Measurements from ENCODE around the gene NDUFS1.
"Not testable (repeated sequence)": the region's sequence is repeated elsewhere in the genome, so short reads cannot be mapped to it uniquely, and the experiment has no call there.

NDUFS1 gene

DNA sequence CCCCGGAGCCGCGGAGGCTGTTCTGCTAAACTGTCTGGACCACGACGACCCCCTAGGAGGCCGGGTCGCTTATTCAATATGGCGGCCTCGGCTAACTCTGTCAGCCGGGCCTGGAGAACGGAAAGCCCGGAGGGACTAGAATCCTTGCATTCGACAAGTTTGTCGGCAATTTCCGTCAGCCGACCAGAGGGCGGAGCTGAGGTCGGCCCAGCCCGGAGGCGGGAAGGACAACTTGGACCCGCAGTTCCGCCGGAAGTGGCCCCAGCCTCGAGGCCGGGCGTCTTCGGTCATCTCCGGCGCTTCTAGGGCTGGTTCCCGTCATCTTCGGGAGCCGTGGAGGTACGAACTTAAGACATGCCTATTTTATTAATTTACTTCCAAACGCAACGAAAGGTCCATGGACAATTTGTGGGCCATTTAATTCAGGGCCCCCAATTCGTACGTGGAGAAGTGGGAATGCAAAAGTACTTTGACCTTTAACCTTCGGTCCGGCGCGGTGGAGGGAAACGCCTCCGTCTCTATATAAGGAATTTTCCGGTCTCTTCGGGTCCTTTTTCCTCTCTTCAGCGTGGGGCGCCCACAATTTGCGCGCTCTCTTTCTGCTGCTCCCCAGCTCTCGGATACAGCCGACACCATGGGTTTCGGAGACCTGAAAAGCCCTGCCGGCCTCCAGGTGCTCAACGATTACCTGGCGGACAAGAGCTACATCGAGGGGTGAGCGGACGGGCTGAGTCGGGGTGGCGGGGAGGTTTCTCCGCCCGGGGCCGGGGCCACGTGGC lies at the start of gene NDUFS1, which contains the start of gene EEF1B2:
Gene NDUFS1 (minus strand): TSS at position 99 of the 779 bp plus-strand sequence. CDS start 5,766 bp downstream, outside the sequence.
Gene EEF1B2 (plus strand): TSS at position 550 of the 779 bp plus-strand sequence. CDS start 85 bp downstream, at position 635.
- DNase-seq (ENCODE audit: low read depth in 2 of 2): peak; percentile 94 to 95

DNA sequence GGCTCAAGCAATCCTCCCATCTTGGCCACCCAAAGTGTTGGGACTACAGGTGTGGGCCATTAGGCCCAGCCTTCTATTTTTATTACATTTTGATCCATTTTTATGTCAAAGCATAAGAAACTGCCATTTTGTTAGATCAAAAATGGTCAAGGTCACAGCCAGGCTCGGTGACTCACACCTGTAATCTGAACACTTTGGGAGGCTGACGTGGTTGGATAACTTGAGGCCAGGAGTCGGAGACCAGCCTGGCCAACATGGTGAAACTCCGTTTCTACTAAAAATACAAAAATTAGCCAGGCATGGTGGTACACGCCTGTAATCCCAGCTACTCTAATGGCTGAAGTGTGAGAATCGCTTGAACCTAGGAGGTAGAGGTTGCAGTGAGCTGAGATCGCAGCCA lies 49.7 kb upstream of the NDUFS1 start:
- no peak for DNase-seq (ENCODE audit: low read depth in 2 of 2)

DNA sequence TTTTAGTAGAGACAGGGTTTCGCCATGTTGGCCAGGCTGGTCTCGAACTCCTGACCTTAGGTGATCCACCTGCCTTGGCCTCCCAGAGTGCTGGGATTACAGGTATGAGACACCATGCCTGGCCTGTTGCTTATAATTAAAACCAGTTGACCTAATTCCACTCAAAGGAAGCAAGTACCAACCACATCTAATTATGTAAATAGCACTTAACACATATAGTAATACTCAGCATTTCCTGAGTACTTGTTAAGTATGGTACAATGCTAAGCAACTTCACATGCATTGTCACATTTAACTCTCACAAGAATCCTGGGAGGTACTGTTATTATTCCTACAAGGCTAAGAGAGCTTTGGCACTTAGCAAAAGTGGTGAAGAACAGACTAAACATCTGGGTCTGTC lies 48.1 kb upstream of the NDUFS1 start:
- not testable (repeated sequence) for DNase-seq (ENCODE audit: low read depth in 2 of 2)

DNA sequence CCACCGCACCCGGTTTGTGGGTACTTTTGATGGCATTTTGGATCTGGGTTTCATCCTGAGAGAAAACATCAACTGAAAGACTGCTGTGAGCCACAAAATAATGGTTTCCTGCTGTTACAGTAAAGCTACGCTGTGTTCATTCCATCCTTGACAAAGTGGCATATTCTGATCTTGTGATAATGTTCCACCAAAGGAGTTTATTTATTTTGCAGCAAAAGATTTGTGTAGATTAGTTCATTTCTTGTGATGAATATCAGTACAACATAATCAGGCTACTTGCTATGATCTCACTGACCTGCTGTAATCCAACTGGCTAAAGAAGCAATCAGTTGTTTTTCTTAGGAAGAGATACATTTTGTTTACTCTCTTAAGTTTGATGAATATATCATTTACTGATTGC lies 45.5 kb upstream of the NDUFS1 start:
- DNase-seq (ENCODE audit: low read depth in 2 of 2): no peak

DNA sequence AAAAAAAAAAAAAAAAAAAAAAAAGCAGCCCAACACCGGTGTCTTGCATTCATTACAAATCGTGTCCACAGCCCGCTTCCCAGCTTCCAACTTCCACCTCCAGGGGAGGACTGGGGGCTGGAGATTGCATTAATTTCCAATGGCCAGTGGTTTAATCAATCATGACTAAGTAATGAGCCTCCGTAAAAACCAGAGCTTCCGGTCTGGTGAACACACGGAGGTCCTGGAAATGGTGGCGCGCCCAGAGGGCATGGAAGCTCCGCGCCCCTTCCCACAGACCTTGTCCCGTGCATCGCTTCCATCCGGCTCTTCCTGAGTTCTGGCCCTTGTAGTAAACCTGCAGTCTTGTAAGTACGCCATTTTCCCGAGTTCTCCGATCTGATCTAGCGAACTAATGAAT lies 44.1 kb upstream of the NDUFS1 start:
- no peak for DNase-seq (ENCODE audit: low read depth in 2 of 2)

DNA sequence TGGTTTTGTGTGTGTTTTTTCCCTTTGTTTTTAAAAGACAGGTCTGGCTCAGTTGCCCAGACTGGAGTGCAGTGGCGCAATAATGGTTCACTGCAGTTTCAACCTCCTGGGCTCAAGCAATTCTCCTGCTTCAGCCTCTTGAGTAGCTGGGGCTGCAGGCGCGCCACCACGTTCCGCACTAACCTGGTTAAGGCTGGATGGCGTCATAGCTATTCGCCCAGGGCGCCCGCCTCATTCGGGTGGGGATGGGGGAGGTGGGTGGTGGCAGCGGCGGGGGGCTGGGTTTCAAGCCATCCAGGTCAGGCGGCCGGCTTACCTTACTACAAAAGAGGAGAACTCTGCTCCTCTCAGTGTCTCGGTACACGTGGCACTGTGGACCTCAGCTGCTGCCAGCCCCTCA lies 43.2 kb upstream of the NDUFS1 start:
- no peak for DNase-seq (ENCODE audit: low read depth in 2 of 2)

DNA sequence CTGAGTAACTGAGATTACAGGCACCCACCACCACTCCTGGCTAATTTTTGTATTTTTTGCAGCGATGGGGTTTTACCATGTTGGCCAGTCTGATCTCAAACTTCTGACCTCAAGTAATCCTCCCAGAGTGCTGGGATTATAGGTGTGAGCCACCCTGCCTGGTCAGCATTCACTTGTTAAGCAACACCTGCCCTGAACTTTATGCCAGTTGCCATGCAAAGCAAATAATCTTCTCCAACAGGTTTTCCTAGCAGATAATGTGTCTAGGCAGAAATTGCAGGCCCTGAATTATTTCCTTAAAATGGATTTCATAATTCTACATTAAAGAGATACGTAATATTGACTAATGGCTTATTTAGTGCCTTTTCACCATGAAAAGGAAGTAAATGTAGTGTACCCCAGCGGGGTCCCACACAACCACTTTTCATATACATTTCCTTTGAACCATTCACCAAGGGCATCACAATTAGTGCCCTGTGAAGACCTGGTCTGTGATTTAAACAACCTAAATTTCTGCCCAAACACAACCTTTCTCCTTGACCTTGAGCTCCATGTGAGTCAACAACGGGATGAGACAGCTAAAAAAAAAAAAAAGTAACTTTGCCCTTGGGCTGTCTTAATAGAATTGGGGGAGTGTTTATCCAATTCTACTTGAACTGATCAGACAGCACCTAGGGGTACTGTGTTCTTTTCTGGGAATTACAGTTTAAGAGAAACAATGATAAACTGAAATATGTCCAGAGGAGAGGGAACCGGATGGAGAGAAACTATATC lies 42.0 kb upstream of the NDUFS1 start:
- DNase-seq (ENCODE audit: low read depth in 2 of 2): no peak

DNA sequence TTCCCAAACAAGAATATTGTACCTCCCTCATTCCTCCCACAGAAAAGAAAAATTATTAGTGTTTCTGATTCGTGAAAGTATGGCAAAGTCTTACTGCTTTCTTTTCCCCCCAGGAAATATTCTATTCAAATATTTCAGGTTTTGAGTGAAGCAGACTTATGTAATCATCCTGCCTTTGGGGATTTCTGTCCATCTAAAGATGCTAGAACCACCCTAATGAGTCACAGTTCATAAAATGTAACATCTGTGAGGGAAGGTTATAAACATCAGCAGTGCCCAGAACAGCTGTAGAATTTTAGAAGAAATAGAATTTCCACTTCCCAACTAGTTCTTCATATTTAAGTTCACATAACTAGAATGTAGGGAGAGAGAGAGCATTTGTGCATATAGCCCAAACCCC lies 39.4 kb upstream of the NDUFS1 start:
- peak in 1 of 2 experiments; percentile 4 for DNase-seq (ENCODE audit: low read depth in 2 of 2)

DNA sequence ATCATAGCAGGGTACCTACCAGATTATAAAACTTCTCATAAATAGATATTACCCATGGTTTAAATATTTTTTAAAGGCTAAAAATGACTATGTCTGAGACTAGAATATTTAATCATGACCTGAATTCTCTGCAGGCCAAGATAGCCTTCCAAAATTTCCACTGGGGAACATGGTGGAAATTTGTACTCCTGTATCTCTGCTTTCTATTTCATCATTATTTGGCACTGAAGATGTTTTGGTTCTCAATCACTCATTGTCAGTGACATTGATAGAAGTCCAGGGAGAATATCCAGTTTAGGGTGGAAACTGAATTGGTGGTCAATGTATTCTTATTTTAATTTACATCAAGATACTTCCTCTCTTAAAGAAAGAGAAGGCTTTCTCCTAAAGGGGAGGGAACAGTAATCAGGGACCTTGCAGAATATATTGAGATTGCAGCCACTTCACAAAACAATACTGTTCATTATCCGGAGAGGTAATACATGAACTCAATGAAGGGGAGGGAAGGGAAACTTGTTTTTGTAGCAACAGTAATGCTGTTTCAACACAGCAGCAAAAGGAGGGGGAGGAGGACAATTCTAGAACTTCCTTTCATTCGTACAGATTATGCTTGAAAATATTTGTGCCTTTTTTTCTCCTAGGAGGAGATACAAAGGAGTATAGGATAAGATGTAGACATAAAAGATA lies 34.6 kb upstream of the NDUFS1 start:
- DNase-seq (ENCODE audit: low read depth in 2 of 2): no peak

DNA sequence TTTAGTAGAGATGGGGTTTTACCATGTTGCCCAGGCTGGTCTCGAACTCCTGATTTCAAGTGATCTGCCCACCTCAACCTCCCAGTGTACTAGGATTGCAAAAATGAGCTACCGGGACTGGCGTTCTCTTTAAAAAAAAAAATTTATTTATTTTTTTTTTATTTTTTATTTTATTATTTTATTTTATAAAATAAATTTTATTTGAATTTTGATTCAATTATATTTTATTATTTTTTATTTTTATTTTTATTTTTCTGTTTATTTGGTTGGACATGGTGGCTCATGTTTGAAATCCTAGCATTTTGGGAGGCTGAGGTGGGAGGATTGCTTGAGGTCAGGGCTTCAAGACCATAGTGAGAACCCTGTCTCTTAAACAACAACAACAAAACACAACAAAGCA lies 32.9 kb upstream of the NDUFS1 start:
- no peak for DNase-seq (ENCODE audit: low read depth in 2 of 2)

DNA sequence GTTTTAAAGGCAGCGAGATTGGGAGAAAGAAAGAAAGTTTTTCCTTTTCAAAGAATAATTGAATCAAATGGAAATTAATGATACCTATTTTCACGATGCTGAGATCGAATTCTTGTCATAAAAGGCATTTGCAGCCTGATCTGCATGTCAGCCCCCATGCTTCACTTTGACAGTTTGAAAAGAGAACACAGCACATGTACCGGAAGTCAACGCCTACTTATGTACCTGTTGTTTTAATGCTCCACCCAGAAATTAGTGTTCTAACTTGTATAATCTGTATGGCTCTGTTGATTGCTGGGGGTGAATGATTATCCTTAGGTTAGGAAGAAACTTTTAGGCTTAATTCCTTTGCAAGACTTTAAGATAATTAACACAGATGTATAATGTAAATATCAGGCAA lies 31.4 kb upstream of the NDUFS1 start:
- DNase-seq (ENCODE audit: low read depth in 2 of 2): no peak

DNA sequence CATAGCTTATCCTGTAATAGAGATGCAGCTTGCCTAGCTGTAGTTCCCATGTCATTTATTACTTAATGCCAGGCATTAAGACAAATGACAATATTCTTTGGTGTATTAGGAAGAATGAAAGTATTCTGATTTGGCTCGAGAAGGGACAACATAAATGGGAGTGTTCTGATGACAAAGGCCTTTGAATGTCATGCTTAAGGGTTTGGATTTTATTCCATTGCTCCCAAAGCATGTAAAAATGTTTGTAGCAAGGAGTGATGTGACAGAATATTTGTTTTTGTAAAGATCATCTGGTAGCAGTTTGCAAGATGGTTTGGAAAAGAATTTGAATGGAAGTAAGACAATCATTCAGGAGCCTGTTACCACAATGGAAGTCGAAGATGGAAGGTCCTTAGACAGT lies 30.9 kb upstream of the NDUFS1 start:
- DNase-seq (ENCODE audit: low read depth in 2 of 2): no peak

DNA sequence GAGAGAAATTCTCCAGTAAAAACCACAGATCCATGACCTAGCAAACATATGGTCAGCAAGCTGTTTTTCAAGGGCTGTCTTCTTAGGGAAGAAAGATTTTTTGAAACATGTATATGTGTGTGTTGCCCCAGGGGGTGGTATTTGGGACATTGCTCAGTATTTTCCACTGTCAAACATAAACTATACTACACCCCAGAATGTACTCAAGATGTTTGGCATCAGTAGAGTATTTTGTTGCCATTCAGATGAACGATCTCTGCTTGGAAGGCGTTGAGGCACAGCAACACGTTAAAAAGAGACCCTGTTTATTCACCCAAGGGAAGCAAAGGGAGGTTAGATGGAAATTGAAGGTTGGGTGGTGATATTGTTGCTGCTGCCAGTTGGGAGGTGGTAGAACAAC lies 30.4 kb upstream of the NDUFS1 start:
- DNase-seq (ENCODE audit: low read depth in 2 of 2): no peak

DNA sequence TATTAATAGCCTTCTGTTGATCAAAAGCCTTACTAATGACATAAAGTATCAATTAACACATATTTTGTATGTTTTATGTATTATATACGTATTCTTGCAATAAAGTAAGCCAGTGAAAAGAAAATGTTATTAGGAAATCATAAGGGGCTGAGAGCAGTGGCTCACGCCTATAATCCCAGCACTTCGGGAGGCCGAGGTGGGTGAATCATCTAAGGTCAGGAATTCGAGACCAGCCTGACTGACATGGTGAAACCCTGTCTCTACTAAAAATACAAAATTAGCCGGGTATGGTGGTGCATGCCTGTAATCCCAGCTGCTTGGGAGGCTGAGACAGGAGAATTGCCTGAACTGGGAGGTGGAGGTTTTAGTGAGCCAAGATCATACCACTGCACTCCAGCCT lies 22.3 kb upstream of the NDUFS1 start:
- not testable (repeated sequence) for DNase-seq (ENCODE audit: low read depth in 2 of 2)

DNA sequence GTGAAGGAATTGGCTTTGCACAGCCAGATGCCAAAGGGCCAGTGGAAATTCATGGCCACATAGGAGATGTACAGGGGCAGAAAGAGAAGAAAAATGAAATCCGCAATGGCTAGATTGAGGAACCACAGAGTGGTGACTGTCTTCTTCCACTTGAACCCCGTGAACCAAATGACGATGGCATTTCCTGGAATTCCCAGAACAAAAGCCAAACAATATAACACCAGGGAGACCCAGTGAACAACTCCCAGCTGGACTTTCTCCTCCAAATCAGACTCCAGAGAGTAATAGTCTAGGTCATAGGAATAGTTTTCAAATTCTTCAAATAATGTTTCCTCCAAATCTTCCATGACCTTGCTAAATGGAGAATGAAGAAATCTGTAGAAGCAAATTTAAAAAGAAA lies 17.7 kb upstream of the NDUFS1 start:
- no peak for DNase-seq (ENCODE audit: low read depth in 2 of 2)

DNA sequence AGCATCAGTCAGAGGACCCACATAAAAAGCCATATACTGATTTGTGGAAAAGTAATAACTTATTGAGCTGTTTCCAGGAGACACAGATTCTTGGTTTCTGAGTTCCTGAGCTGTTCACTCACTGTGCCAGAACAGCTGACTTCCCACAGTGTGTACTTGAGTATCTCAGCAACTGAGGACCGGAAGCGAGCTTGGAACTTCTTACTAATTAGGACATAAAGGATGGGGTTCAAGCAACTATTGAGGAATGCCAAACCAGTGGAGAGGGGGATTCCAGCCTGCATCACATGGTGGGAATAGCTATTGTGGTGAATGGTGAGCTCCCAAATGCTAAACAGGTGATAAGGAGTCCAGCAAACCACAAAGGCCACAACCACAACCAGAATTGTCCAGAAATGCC lies 16.9 kb upstream of the NDUFS1 start:
- DNase-seq (ENCODE audit: low read depth in 2 of 2): no peak

DNA sequence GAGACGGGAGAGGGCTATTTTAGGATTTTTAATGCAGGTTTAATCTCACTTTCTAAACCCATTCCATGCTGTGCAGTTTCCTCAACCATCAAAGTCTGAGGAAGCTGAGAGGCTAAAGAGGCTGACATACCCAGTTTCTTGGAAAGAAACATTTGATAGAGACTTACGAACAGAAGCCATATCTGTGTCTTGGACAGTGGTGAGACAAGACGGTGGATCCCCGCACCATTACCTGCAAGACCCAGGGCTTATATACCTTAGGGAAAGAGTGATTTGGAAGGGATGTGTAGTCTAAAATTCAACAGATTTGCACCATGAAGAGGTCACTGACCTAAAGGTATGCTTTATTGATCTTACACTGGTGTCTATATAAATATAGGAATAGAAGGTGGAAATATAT lies 13.9 kb upstream of the NDUFS1 start:
- no peak for DNase-seq (ENCODE audit: low read depth in 2 of 2)

DNA sequence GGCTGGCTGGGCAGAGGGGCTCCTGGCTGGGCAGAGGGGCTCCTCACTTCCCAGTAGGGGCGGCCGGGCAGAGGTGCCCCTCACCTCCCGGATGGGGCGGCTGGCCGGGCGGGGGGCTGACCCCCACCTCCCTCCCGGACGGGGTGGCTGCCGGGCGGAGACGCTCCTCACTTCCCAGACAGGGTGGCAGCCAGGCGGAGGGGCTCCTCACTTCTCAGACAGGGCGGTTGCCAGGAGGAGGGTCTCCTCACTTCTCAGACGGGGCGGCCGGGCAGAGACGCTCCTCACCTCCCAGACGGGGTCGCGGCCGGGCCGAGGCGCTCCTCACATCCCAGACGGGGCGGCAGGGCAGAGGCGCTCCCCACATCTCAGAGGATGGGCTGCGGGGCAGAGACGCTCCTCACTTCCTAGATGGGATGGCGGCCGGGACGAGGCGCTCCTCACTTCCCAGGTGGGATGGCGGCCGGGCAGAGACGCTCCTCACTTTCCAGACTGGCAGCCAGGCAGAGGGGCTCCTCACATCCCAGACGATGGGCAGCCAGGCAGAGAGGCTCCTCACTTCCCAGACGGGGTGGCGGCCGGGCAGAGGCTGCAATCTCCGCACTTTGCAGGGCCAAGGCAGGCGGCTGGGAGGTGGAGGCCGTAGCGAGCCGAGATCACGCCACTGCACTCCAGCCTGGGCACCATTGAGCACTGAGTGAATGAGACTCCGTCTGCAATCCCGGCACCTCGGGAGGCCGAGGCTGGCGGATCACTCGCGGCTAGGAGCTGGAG lies 12.6 kb upstream of the NDUFS1 start:
- DNase-seq (ENCODE audit: low read depth in 2 of 2): not testable (repeated sequence)

DNA sequence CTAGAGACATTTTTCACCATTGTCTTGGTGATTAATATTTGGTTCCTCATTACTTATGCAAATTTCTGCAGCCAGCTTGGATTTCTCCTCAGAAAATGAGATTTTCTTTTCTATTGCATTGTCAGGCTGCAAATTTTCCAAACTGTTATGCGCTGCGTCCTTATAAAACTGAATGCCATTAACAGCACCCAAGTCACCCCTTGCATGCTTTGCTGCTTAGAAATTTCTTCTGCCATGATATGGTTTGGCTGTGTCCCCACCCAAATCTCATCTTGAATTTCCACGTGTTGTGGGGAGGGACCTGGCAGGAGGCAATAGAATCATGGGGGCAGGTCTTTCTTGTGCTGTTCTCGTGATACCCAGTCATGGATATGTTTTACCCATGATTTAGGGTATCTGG lies 9.0 kb upstream of the NDUFS1 start:
- not testable (repeated sequence) for DNase-seq (ENCODE audit: low read depth in 2 of 2)

DNA sequence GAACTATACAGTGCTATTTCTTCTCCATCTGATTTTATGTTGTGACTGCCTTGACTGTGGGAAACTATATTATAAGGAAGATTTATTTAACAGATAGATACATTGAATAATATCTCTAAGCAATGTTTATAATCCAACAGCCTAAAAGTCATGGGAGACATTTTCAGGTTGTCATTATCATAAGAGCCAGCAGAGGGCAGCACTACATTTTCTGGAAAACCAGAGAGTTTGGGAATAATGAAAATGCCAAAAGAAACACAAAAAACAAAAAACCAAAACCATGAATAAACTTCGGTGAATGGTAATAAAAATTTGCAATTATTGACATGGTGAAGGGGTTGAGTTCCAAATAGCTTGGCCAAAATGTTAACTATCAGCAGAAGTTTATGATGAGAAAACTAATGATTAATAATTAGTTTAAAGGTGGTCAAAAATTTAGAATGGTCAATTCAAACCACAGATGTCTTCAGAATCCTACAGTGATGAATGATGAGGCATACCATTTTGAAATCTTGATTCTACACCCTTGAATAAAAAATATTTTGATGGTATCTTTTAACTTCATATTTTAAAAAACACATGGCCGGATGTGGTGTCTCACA lies 5.1 kb upstream of the NDUFS1 start:
- peak; percentile 20 to 25 for DNase-seq (ENCODE audit: low read depth in 2 of 2)

DNA sequence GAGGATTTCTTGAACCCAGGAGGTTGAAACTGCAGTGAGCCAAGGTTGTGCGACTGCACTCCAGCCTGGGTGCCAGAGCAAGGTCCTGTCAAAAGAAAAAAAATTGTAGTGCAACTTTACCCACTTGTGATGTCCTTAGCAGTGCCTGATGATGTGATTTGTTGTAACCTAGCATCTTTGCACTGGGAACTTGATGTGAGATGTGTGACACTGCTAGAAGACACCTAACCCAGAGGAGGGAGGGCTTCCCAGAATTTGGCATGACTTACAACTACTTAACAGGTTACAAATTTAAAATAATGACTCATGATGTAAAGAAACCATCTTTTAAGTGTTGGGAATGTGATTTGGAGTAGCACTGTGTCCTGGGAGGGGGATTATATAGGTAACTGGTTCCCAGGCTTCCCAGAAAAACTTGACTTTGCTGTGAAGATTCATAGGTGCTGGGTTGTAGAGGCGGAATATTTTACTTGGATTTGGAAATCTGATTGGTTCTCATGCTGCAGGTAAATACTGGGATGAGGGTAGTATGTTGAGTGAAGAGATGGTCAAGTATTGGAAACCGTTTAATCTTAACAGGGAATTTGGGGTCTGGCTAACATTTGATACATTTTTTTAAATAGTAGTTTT lies 4.1 kb upstream of the NDUFS1 start:
- no peak for DNase-seq (ENCODE audit: low read depth in 2 of 2)

Data from fibroblast of skin of left quadriceps (primary cell).